Measurements from ENCODE around the gene MRPL54.

MRPL54 gene

GRCh38 chr19:3762501-3763459 is at the start of gene MRPL54:
TSS of gene MRPL54 (plus strand) at chr19:3762682. CDS start at chr19:3762701, 19 bp downstream.
- DNase-seq (ENCODE audit: low read depth), result peak; percentile 98
- H3K4me3 ChIP-seq (ENCODE audit: low read depth, low read length), result peak within 1 kb of the TSS; percentile 87

GRCh38 chr19:3716147-3716668 is 46.3 kb upstream of the MRPL54 start:
- no peak overlapping the region for H3K4me3 ChIP-seq (ENCODE audit: low read depth, low read length)
- no peak for DNase-seq (ENCODE audit: low read depth)
- TF ChIP-seq CTCF (IDR thresholded peaks at IDR 0.05; ENCODE audit: low read depth, low read length, missing control alignments), result no peak

More at GRCh38 chr19:3762501-3763459, at the start of gene MRPL54:
- no peak for TF ChIP-seq CTCF (IDR thresholded peaks at IDR 0.05; ENCODE audit: low read depth, low read length, missing control alignments)

- no peak for DNase-seq (ENCODE audit: low read depth)
- no peak for TF ChIP-seq CTCF (IDR thresholded peaks at IDR 0.05; ENCODE audit: low read depth, low read length, missing control alignments)
- H3K4me3 ChIP-seq (ENCODE audit: low read depth, low read length), result no peak overlapping the region
Observed at GRCh38 chr19:3719868-3720267, 42.6 kb upstream of the MRPL54 start.

GRCh38 chr19:3720349-3720917 is 42.0 kb upstream of the MRPL54 start:
- no peak overlapping the region for H3K4me3 ChIP-seq (ENCODE audit: low read depth, low read length)
- TF ChIP-seq CTCF (IDR thresholded peaks at IDR 0.05; ENCODE audit: low read depth, low read length, missing control alignments), result no peak
- no peak for DNase-seq (ENCODE audit: low read depth)

DNA sequence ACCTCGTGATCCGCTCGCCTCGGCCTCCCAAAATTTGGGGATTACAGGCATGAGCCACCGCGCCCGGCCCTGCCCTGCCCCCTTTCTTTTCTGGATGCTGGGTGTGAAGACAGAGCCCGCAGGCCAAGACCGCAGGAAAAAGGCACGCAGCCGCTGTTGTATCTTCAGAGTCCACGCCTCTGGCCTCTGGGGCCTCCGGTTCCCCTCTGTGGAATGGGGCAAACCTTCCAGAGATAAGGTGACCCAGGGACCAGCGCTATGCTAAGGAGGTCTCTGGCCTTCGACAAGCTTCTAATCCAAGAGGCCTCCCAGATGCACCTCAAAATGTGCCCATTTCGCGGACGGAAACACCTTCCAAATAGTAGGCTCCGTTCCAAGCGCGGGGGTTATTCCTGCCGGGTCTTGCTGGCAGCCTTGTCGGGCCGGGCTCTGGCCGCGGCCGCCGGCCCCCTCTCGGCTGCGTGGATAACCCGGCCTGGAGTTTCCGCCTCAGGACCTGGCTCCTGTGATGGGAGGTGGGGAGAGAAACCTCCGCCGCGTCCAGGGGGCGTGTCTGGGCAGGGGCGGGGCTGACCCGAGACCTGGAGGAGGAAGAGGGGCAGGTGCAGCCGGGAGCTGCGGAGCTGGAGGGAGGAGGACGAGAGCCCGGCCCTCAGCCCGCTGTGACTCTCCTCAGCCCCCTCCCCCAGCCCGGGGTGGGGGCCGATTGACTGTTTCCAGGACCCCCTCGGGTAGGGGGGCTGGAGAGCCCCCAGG is 41.2 kb upstream of the MRPL54 start:
- no peak overlapping the region for H3K4me3 ChIP-seq (ENCODE audit: low read depth, low read length)

More for the DNA sequence above, 41.2 kb upstream of the MRPL54 start:
- no peak for TF ChIP-seq CTCF (IDR thresholded peaks at IDR 0.05; ENCODE audit: low read depth, low read length, missing control alignments)
- no peak for DNase-seq (ENCODE audit: low read depth)
